ENCODE data around the gene HBD.
A peak's percentile ranks its signal among the peaks of the same experiment; 100 is the strongest.
"Not testable (repeated sequence)": the region's sequence is repeated elsewhere in the genome, so short reads cannot be mapped to it uniquely, and the experiment has no call there.

The HBD gene

DNA sequence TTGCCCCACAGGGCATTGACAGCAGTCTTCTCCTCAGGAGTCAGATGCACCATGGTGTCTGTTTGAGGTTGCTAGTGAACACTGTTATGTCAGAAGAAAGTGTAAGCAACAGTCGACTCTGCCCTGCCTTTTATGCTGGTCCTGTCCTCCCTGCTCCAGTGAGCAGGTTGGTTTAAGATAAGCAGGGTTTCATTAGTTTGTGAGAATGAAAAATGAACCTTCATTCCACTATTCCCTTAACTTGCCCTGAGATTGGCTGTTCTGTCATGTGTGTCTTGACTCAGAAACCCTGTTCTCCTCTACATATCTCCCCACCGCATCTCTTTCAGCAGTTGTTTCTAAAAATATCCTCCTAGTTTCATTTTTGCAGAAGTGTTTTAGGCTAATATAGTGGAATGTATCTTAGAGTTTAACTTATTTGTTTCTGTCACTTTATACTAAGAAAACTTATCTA, at the start of gene HBD:
Gene HBD, minus strand, starts transcription at position 103 of the 454 bp plus-strand sequence. Its CDS starts 50 bp downstream, at position 53.
- DNase-seq (ENCODE audit: low spot score), result no peak

DNA sequence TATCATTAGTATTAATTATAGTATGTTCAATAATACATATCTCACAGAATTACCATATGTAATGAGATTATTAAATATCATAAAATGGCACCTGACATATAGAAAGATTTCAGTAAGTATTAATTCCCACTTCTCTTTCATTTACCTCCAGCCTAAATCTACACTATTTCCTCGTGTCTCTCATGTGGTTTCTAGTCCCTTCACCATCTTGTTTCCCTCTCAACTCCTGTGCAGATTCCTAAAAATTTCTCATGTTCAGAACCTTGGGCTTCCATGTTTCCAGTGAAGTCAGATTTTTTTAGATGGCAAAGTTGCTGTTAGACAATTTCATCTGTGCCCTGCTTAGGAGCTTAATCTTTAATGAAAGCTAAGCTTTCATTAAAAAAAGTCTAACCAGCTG, 49.6 kb upstream of the HBD start:
- DNase-seq (ENCODE audit: low spot score), result no peak

DNA sequence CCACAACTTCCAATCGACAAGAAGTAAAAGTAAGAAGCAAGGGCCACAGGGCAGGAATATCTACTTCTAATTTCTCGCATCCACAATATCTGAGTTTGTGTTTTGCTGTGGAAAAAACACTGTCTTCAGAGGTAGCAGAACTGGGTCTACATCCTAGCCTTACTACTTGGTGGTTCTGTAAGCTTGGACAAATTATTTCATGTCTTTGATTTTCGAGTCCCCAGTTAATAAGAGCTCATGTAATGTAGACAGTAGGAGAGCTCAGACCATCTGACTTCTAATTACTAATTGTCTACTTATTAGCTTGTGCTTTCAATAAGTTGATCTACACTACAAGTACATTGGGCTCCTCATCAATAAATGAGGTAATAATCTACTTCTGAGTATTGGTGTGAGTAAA, 48.8 kb upstream of the HBD start:
- DNase-seq (ENCODE audit: low spot score), result no peak

DNA sequence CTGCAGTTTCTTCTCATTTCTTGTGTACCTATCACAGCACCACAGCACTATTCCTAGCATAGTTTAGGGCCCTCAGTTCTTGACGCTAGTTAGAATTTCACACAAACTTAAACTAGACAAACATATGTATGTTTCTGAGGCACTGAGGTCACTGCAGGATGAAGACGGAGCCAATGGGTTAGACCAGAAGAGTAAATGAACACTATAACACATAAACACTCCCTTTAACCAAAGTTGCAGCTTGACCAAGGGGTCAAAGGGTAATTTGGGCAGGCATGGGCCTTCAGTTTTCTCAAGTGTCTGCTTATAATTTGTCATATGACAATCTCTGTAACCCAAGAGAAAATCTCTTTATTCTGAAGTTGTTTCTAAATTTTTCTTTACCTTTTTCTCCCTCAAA, 48.3 kb upstream of the HBD start:
- no peak for DNase-seq (ENCODE audit: low spot score)

DNA sequence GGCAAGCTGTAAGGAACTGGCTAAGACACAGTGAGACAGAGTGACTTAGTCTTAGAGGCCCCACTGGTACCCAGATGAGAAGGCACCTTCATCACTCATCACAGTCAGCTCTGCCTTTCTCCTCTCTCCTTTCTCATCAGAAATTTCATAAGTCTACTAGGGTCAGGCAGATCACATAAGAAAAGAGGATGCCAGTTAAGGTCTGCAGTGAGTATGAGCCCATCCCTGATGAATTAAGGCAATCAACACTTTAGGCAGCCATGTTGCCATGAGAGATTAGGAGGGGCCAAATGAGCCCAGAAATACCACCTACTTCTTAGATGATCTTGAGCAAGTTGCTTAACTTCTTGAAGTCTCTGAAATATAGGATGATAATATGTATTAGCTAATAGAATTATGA, 47.3 kb upstream of the HBD start:
- no peak for DNase-seq (ENCODE audit: low spot score)

DNA sequence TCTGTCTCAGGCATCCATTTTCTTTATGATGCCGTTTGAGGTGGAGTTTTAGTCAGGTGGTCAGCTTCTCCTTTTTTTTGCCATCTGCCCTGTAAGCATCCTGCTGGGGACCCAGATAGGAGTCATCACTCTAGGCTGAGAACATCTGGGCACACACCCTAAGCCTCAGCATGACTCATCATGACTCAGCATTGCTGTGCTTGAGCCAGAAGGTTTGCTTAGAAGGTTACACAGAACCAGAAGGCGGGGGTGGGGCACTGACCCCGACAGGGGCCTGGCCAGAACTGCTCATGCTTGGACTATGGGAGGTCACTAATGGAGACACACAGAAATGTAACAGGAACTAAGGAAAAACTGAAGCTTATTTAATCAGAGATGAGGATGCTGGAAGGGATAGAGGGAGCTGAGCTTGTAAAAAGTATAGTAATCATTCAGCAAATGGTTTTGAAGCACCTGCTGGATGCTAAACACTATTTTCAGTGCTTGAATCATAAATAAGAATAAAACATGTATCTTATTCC, 46.4 kb upstream of the HBD start:
- DNase-seq (ENCODE audit: low spot score), result peak; percentile 37

DNA sequence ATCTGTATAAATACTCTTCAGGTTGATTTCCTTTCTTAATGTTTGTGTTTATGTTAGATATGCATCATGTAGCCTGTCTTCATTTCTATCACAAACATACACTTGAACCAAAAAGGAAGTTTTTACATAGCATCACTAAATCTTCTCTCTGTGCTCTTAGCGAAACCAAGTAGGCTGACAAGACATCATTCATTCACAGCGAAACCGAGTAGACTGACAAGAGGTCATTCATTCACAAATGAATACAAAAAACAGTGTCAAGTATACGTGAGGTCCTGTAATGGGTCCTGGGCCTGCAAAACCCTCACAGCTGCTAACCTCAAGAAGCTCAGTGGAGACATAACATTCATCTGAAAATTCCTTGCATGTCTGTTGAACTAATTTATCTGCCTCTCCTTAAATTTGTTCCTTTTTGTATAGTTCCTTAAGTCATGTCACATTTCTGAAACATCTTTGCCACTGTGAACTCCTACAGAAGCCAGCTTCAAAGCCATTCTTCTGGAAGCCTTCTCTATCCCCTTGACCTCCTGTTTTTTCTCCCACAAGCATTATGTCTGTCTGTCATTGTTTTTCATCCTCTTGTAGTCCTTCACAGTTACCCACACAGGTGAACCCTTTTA, 45.3 kb upstream of the HBD start:
- no peak for DNase-seq (ENCODE audit: low spot score)

DNA sequence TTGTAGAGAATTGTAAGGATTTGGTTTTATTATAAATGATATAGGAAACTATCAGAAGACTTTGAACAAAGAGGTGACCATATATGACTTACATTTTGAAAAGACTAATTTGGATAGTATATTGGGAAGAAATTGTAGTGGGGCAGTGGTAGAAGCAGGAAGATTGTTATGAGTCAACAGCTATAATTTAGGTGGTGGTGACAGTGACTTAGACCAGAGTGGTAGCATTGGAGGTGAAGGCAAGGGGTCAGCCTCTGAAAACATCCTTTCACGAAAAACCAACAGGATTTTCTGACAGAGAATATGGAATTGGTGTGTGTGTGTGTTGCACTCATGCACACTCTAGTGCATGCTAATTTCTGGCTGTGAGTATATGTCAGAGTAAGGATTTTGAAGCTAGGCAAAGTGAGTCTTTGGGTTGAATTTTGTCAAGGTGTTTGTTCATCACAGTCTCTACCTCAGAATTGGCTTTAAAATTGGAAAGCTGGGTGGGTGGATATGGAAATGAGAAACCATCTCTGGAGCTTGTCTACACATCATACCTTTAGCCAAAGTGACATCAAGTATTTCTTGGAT, 43.6 kb upstream of the HBD start:
- DNase-seq (ENCODE audit: low spot score), result no peak

DNA sequence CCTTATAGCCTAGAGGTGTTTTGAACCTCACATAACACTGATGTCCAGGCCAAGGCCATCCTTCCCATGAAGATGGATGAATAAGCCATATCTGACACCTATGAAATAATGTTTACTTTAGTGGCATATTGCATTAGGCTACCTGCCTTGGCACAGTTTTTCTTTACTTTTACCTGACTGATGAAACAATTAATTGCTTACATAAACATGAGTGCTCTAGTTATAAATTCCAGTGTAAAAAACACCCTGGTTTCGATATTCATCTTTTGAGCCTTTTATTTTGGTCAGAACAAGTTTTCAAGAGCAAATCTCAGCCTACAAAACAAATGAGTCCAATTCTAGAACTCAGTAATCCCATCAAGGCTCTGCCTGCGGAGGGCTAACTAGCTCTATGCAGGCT, 42.4 kb upstream of the HBD start:
- no peak for DNase-seq (ENCODE audit: low spot score)

DNA sequence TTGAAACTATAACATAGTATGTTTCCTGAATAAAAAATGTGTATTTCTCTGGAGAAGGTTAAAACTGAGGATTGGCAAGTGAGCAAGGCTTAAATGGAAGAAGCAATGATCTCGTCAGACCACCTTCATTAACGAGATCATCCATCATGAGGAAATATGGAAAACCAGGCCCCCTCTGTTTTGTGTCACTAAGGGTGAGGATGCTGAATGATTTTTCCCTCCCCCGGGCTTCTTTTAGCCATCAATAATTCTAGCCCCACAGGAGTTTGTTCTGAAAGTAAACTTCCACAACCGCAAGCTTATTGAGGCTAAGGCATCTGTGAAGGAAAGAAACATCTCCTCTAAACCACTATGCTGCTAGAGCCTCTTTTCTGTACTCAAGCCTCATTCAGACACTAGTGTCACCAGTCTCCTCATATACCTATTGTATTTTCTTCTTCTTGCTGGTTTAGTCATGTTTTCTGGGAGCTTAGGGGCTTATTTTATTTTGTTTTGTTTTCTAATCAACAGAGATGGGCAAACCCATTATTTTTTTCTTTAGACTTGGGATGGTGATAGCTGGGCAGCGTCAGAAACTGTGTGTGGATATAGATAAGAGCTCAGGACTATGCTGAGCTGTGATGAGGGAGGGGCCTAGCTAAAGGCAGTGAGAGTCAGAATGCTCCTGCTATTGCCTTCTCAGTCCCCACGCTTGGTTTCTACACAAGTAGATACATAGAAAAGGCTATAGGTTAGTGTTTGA, 41.3 kb upstream of the HBD start:
- DNase-seq (ENCODE audit: low spot score), result no peak

DNA sequence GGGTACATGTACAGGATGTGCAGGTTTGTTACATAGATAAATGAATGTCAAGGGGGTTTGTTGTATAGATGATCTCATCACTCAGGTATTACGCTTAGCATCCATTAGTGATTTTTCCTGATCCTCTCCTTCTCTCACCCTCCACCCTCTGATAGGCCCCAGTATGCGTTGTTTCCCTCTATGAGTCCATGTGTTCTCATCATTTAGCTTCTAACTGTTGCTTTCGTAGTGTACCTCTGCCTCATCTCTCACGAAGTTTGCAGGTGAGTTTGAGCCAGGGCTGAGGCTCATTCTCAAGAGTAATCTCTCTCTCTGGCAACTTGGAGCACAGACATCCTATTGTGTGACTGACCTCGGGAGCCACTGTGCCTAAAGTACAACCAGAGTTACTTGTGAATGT, 40.1 kb upstream of the HBD start:
- DNase-seq (ENCODE audit: low spot score), result no peak

DNA sequence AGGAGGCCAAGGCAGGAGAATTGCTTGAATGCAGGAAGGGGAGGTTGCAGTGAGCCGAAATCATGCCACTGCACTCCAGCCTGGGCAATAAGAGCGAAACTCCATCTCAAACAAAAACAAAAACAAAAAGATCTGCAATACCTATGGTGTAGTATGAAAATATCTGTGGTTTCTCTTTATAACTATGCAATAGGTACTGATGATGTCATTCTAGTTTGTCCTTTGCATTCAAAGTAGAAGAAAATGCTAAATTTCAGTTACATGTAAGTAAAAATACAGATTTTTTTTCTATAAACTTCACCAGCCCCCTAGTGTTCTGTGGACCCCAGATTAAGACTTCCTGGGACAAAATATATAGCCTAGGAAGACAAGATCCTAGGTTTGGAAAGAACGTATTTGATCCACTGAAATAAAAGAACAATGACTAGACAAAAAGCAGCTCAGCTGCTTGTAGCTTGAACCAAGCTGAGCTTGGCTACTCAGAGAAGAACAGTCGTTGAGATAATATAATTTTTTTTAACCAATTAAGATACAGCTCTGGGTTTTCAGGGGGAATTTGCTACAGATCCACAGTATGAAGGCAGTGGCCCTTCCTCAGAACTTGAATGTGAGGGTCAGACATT, 38.2 kb upstream of the HBD start:
- DNase-seq (ENCODE audit: low spot score), result no peak

DNA sequence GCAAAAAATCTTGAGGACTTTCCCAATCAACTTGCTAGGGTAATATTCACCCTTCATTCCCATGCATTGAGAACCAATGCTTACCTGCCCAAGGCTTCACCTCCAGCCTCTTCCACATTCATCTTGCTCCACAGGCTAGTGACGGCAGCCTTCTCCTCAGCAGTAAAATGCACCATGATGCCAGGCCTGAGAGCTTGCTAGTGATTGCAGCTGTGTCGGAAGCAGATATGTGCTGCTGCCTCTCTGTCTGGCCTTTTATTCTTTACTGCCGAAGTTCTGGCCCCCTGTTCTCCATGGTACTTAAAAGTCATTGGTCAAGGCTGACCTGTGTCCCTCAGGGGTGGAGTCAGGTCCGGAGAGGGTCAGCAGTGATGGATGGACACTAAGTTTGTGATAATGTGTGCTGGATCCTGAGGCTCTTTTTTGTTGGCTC, 35.4 kb upstream of the HBD start, which contains the start of gene HBE1:
Gene HBE1, minus strand, starts transcription at position 231 of the 433 bp plus-strand sequence. Its CDS starts 55 bp downstream, at position 176.
- no peak for DNase-seq (ENCODE audit: low spot score)

DNA sequence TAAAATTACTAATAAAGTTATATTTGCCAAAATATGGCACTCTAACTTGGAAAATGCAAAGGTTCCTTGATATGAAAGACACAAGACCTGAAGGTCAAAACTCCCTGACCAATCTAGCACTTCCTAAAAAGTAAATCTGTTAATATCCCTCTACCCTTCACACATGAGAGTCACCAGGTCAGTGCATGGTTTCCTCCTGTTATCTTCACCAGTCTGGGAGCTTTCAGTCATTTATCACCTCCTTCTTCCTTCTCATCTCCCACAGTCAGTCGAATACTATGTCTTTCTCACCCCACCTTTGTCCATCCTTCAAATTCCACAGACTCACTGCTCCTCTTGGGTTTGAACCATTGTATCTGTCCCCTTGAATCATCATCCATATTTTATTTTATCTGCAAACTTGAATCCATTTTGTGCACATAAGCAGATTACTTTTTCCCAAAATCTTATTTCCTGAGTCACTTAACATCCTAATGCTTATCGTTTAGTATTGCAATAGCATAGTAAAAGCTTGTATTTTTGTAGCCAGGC, 32.8 kb upstream of the HBD start:
- DNase-seq (ENCODE audit: low spot score), result no peak

DNA sequence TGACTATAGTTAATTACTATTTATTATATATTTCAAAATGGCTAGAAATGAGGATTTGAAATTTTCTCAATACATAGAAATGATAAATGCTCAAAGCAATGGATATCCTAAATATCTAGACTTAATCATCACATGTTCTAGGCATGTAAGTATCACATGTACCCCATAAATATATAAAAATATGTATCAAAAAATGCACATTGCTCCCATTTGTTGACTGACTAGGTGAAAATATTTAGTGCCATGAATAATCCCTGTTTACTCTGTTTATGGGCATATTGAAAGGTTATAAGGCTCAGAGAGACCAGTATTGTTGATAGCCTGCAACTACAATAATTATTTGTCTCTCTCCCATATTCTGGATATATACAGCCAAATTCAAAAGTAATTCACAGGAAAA, 32.3 kb upstream of the HBD start:
- DNase-seq (ENCODE audit: low spot score), result no peak

DNA sequence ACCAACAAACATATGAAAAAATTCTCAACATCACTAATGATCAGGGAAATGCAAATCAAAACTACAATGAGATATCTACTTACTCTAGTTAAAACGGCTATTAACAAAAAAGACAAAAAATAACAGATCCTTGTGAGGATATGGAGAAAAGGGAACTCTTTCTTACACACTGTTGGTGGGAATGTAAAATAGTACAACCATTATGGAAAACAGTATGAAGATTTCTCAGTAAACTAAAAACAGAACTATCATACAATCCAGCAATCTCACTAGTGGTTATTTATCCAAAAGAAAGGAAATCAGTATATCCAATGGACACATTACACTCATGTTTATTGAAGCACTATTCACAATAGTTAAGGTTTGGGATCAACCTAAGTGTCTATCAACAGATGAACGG, 31.5 kb upstream of the HBD start:
- DNase-seq (ENCODE audit: low spot score), result no peak

DNA sequence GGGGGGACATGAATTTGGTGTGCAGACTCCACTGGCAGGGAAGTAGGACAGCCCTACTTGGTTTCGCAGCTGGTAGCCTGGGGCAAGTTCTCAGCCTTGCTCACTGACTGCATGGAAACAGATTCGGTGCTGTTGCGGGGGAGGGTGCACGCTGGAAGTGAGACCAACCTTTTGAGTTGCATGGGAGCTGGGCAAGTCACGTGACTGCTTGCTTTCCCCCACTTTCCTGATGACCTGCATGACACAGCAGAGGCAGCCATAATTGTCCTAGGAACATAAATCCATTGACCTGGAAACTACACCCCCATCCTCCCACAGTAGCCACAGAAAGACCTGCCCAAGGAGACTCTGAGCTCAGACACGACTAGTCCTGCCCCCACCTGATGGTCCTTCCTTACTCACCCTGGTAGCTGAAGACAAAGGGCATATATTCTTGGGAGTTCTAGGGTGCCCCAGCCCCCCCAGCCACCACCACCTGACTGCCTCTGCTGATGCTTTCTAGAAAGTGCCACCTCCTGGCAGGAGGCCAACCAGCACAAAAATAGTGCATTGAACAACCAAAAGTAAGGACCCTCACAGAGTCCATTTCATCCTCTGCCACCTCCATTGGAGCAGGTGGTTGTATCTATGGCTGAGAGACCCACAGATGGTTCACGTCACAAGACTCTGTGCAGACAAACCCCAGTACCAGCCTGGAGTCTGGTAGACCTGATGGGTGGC, 24.4 kb upstream of the HBD start:
- no peak for DNase-seq (ENCODE audit: low spot score)

DNA sequence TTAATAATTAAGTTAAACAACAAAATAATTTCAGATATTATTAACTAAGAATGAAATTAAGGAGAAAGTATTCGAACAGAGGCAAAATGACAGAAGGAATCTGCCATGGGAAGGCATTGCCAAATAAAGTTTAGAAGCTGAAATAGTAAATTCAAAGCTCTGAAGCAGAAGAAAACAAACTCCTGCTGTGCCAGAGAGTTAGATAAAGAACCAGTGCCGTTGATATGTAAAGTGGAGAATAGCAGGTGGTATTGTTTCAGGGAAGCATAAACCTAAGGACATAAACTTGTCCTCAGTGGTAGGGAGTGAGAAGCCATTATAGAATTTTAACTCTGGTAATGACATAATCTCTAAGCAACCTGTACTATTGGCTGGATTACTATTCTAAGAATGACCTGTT, 23.0 kb upstream of the HBD start:
- no peak for DNase-seq (ENCODE audit: low spot score)

DNA sequence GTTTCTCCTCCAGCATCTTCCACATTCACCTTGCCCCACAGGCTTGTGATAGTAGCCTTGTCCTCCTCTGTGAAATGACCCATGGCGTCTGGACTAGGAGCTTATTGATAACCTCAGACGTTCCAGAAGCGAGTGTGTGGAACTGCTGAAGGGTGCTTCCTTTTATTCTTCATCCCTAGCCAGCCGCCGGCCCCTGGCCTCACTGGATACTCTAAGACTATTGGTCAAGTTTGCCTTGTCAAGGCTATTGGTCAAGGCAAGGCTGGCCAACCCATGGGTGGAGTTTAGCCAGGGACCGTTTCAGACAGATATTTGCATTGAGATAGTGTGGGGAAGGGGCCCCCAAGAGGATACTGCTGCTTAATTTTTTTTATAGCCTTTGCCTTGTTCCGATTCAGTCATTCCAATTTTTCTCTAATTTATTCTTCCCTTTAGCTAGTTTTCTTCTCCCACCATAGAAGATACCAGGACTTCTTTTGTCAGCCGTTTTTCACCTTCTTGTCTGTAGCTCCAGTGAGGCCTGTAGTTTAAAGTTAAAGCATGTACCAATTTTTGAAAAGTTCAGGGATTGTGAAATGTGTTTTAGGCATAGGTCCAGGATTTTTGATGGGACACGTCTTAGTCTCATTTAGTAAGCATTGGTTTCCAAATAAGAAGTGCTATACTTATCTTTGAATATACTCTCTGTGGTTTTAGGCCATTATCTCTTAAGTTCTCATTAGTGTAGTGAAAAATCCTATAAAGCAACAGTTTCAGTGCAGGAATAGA, 20.5 kb upstream of the HBD start, which contains the start of gene HBG2:
Gene HBG2, minus strand, starts transcription at position 136 of the 768 bp plus-strand sequence. Its CDS starts 53 bp downstream, at position 83.
- DNase-seq (ENCODE audit: low spot score), result not testable (repeated sequence)

DNA sequence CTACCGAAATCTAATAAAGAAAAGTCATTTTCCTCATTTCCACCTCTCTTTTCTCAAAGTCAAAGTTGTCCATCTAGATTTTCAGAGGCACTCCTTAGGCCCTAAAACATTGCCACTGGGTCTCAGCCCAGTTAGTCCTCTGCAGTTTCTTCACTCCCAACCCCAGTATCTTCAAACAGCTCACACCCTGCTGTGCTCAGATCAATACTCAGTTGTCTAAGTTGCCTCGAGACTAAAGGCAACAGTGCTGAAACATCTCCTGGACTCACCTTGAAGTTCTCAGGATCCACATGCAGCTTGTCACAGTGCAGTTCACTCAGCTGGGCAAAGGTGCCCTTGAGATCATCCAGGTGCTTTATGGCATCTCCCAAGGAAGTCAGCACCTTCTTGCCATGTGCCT, 19.7 kb upstream of the HBD start:
- not testable (repeated sequence) for DNase-seq (ENCODE audit: low spot score)

DNA sequence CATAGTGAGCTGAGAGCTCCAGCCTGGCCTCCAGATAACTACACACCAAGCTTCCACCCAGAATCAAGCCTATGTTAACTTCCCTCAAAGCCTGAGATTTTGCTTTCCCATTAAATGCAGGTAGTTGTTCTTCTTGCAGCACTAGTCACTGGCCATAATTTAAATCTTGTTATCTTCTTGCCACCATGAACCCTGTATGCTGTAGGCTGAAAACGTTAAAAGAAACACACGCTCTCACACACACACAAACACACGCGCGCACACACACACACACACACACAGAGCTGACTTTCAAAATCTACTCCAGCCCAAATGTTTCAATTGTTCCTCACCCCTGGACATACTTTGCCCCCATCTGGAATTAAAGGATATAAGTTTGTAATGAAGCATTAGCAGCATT, 19.2 kb upstream of the HBD start:
- DNase-seq (ENCODE audit: low spot score), result not testable (repeated sequence)
